Activated naive CD8-positive, alpha-beta T cell treated with anti-CD3 and anti-CD28 coated beads, Interleukin-2, amount 10 ng/mL, durations not matched to agents 7 days and 5 days (primary cell): Measurements from ENCODE around the gene CCDC15. TPM values are rescaled to one million over a fixed set of nuclear protein-coding genes. Genes with fewer than 3 reads are reported as not detected.

Experiments used
- ATAC-seq: fragments of 150-1000 bp; cut with Tn5 transposase; one replicate; pipeline ENCODE4 v1.10.0; 2021; ENCODE audit warnings: low read depth, moderate library complexity
- POLR2A ChIA-PET: fragments of 350-600 bp; sonication (Branson Sonifier 250); formaldehyde crosslinking; loops from one replicate; lab custom pipeline; 2021; ENCODE audit warnings: antibody characterized with exemption; lab: Charles Lee
- DNase-seq: peaks from one replicate; pipeline ENCODE4 v3.0.0; 2021
- H3K27ac Mint-ChIP-seq: one replicate; pipeline ENCODE4 v1.8.0; 2022; ENCODE audit warnings: mild to moderate bottlenecking, mixed read lengths
- H3K27me3 Mint-ChIP-seq: one replicate; pipeline ENCODE4 v1.8.0; 2022; ENCODE audit warnings: mild to moderate bottlenecking, moderate library complexity, mixed read lengths
- H3K36me3 Mint-ChIP-seq: one replicate; pipeline ENCODE4 v1.8.0; 2021; ENCODE audit warnings: mild to moderate bottlenecking, mixed read lengths
- H3K4me1 Mint-ChIP-seq: one replicate; pipeline ENCODE4 v1.8.0; 2021; ENCODE audit warnings: mixed read lengths
- H3K4me3 Mint-ChIP-seq: one replicate; pipeline ENCODE4 v1.8.0; 2022; ENCODE audit warnings: mild to moderate bottlenecking, moderate library complexity, mixed read lengths
- H3K9me3 Mint-ChIP-seq: one replicate; pipeline ENCODE4 v1.8.0; 2021; ENCODE audit warnings: mixed read lengths
- total RNA-seq, 2 experiments: library from RNA; stranded (reverse); gene quantifications; one replicate each; pipeline ENCODE4 v1.2.3, GENCODE V29; 2021

CCDC15 gene
- total RNA-seq, 2 experiments from 2014 or later: 5.9 to 6.6 TPM

DNA sequence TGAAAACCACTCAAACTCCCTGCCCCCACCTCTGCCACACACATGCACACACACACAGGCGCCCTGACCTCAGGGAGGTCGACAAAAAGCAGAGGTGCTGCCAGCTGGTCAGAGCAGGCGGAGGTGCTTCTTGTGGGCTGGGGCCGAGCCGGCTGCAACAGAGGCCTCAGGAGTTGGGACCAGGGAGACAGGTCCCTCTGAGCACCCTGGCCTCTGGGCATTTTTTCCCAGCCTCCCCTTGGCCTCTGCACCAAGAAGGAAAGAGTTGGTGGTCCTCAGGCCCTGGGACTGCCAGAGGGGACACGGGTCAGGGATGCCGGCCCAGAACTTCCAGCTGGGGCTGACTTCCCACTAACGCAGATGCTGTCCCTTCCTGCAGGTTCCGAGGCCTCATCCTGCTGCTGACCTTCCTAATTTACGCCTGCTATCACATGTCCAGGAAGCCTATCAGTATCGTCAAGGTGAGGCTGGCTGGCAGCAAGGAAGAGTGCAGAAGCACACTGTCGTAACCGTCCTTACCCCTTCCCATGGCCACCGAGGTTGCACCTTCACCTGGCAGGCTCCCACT, 122.5 kb downstream of the CCDC15 start:
- Mint-ChIP-seq H3K4me3 (no peak overlapping the region), H3K27me3 (no peaks in the 10 kb centered on the region), H3K4me1 (no peaks in the 10 kb centered on the region), H3K27ac (no peak overlapping the region), H3K9me3 (no peaks in the 10 kb centered on the region), H3K36me3 (no peaks in the 10 kb centered on the region)
- ATAC-seq (no peak), DNase-seq (no peak)
- POLR2A ChIA-PET: no interaction called here

DNA sequence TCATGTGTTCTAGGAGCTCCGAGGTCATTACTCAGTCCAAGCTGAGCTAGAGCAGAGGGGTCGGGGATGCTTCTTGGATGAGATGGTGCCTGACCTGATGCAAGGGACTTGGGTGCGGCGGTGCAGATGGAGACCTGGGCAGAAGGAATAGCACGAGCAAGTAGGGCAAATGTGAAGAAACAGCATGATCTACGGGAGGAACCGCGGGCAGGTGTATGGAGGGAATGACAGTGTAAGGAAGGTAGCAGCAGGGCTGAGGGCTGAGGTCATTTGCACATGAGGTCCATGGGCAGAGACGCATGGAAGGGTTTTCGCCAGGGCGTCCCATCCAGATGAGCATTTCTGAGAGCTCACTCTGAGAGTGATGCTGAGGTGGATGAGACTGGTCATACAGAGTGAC, 124.0 kb downstream of the CCDC15 start:
- Mint-ChIP-seq H3K9me3 (no peaks in the 10 kb centered on the region), H3K27ac (no peak overlapping the region), H3K4me1 (no peaks in the 10 kb centered on the region), H3K4me3 (no peak overlapping the region), H3K27me3 (no peaks in the 10 kb centered on the region), H3K36me3 (no peaks in the 10 kb centered on the region)
- POLR2A ChIA-PET: no interaction called here
- ATAC-seq (no peak), DNase-seq (no peak)

DNA sequence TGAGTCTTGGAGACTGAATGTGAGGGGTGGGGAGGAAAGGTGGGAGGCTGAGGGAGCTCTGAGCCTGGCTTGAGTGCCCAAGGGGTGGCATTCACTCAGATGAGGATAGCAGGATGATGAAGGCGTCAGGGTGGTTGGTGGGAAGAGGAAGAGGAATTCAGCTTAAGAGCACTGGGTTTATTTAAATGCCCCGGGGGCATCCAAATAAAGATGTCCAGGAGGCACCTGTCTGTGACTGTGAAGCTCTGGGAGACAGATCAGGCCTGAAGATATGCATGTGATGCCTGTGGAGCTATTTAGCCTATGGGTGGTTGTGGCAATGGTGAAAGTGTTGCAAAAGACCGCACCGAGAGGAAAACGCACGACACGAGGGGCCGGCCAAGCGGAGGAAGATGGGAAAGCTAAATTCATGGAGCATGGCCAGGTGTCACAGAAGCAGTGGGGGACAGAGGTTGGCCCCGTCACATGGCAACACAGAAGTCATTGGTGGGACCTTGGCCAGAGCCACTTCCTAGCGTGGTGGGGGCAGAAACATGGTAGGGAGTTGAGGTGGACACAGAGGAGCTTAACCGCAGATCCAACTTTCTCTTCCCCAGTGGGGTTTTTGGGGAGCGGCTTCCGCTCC, 124.6 kb downstream of the CCDC15 start:
- DNase-seq (no peak), ATAC-seq (no peak)
- H3K27ac Mint-ChIP-seq: no peak overlapping the region
- no peaks in the 10 kb centered on the region for H3K9me3 Mint-ChIP-seq
- no peaks in the 10 kb centered on the region for H3K4me1 Mint-ChIP-seq
- POLR2A ChIA-PET: no interaction called here
- H3K36me3 Mint-ChIP-seq: no peaks in the 10 kb centered on the region
- no peak overlapping the region for H3K4me3 Mint-ChIP-seq
- no peaks in the 10 kb centered on the region for H3K27me3 Mint-ChIP-seq

DNA sequence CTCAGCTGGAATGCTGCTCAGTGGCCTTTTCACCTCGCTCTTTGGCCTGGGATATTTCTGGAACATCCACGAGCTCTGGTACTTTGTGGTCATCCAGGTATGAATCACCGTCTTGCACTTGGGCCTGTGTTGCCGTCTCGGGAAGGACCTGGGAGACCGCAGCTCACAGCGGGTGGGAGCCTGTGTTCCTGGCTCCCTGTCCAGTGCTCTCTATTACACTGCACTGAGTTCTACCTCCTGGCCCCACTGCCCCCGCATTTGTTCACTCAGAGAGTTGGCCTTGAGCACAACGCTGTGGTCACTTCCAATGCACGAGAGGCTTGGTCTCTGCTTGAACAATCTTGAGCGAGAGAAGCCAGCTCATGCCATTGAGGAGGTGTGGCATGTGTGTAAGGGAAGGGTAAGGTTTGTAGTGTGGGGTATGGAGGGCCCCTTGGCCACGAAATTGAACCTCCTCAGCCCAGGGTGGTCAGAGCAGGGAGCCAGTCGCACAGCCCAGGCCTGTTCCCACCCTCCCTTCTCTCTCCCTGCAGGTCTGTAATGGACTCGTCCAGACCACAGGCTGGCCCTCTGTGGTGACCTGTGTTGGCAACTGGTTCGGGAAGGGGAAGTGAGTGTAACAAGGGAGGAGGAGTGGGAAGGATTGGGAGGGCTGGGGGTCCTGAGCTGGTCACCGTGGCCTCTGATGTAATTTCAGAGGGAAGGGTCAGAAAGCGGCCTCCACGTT, 125.3 kb downstream of the CCDC15 start:
- no peaks in the 10 kb centered on the region for H3K36me3 Mint-ChIP-seq
- no peak for ATAC-seq
- no peak for DNase-seq
- no peak overlapping the region for H3K4me3 Mint-ChIP-seq
- H3K27ac Mint-ChIP-seq: no peak overlapping the region
- no peaks in the 10 kb centered on the region for H3K9me3 Mint-ChIP-seq
- no peaks in the 10 kb centered on the region for H3K4me1 Mint-ChIP-seq
- H3K27me3 Mint-ChIP-seq: no peaks in the 10 kb centered on the region
- POLR2A ChIA-PET: no interaction called here

DNA sequence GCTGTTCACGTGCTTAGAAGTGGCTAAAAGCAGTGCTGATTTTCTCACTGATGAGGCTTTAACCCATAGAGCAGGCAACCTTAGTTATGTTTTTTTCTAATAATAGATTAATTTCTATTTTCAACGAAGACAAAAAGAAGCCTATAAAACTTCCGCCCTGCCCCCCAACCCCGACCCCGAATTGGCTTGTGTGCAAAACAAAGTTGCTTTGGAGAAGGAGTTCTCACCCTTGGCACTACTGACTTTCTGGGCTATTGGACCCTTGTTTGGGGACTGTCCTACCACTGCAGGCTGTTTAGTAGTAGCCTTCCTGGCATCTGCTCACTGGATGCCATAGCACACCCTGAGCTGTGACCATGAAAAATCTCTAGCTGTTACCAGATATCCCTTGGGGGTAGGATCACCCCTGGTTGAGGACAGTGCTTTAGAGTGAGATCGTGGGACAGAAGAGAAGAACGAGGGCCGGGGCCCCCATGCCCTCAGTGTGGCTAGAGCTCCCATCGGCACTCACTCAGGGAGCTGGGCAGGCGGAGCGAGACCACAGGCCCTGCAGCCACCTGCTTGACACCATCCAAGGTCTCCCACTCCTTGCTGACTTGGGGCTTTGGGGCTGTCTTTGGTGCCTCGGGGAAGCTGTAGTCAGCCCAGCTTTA, 126.0 kb downstream of the CCDC15 start:
- no peaks in the 10 kb centered on the region for H3K4me1 Mint-ChIP-seq
- H3K27me3 Mint-ChIP-seq: no peaks in the 10 kb centered on the region
- DNase-seq (no peak), ATAC-seq (no peak)
- POLR2A ChIA-PET: no interaction called here
- no peaks in the 10 kb centered on the region for H3K9me3 Mint-ChIP-seq
- no peak overlapping the region for H3K27ac Mint-ChIP-seq
- no peaks in the 10 kb centered on the region for H3K36me3 Mint-ChIP-seq
- H3K4me3 Mint-ChIP-seq: no peak overlapping the region

DNA sequence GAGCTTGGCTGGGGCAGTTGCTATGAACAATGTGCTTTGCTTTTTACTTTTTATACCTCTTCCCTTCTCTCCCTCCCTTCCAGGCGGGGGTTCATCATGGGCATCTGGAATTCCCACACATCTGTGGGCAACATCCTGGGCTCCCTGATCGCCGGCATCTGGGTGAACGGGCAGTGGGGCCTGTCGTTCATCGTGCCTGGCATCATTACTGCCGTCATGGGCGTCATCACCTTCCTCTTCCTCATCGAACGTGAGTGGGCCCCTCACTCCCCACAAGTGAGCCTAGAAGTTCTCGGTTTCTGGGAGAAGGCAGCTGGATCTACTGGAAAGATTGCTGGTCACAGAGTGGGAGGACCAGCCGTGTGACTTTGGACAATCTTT, 126.5 kb downstream of the CCDC15 start:
- H3K4me3 Mint-ChIP-seq: no peak overlapping the region
- H3K27me3 Mint-ChIP-seq: no peaks in the 10 kb centered on the region
- POLR2A ChIA-PET: no interaction called here
- H3K9me3 Mint-ChIP-seq: no peaks in the 10 kb centered on the region
- H3K36me3 Mint-ChIP-seq: no peaks in the 10 kb centered on the region
- H3K4me1 Mint-ChIP-seq: no peaks in the 10 kb centered on the region
- ATAC-seq (no peak), DNase-seq (no peak)
- H3K27ac Mint-ChIP-seq: no peak overlapping the region

DNA sequence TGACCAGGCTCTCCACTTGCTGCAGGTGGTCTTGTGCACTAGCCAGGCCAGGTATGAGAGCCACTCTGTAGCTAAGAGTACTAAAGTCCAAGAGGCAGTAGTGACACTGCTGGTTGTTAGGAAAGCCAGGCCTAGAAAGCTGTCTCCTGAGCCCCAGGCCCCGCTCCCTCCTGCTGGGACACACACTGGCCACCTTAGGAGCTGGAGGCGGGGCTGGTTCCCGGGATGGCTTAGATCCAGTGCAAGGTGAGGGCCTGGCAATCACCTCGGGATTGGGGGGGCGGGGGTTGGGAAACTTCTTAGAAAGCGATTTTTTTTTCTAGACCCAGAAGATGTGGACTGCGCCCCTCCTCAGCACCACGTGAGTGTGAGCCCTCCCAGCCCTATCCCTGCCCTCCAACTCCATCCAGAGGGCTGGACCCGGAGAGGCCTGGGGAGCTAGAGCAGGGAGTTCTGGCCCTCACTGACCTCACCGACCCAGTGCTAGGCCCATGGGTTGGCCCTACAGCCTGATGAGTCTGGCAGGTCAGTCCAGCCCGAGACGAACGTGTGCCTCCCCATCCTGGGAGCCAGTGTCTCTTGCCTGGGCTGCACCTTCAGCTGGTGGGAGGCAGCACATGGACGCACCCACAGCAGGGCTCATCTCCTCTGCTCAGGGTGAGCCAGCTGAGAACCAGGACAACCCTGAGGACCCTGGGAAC, 127.2 kb downstream of the CCDC15 start:
- Mint-ChIP-seq H3K27me3 (no peaks in the 10 kb centered on the region), H3K36me3 (no peaks in the 10 kb centered on the region), H3K27ac (no peak overlapping the region), H3K4me1 (no peaks in the 10 kb centered on the region), H3K9me3 (no peaks in the 10 kb centered on the region), H3K4me3 (no peak overlapping the region)
- POLR2A ChIA-PET: no interaction called here
- ATAC-seq (no peak), DNase-seq (no peak)

DNA sequence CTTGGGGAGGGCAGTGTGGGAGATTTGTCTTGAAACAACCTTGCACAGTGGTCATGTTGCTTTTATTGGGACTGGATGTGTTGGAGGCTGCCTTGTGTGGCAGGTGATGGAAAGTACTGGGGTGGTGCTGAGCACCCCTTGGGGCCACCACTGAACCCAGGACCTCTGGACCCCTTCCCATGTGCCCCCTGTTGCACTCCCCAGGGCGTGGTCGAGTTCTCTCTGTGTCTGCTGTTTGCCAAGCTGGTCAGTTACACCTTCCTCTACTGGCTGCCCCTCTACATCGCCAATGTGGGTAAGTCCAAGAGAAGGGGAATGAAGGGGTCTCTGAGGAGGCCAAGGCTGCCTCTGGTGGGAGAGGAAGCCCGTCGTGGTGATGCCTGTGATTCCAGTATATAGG, 128.0 kb downstream of the CCDC15 start:
- Mint-ChIP-seq H3K27ac (no peak overlapping the region), H3K36me3 (no peaks in the 10 kb centered on the region), H3K27me3 (no peaks in the 10 kb centered on the region), H3K4me1 (peaks cover 3% of the 10 kb centered on the region), H3K9me3 (no peaks in the 10 kb centered on the region), H3K4me3 (no peak overlapping the region)
- POLR2A ChIA-PET: no interaction called here
- DNase-seq (no peak), ATAC-seq (no peak)

DNA sequence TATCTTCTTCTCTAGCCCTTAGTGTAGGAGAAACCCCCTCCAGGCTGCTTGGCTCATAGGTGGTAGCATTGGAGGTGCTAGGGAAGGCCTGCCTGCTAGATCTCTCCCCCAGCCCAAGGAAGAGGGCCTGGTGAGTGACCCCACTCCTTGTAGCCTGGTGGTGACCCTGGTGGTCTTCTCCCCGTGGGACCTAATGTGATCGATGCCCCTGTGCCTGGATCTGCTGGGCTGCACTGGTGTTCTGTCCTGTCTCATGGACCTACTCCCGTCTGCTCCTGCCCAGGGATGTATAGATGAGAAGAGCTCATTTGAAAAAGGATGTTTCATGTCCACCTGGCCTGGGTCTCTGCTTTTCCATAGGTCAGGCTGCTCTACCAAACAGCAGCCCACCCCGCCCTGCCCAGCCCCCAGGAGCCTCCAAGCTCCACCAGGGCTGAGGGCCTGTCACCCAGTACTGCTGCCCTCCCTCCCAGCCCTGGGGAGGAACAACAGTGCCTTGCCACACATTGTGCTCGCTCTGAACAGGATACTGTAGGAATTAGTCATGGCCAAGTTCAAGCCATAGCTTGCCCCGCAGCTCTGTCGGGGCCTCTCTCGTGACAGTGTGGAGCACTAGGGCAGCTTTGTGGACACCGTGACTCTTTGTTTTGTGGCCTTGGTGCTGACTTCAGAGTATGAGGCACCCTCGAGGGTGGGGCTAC, 128.8 kb downstream of the CCDC15 start:
- peaks cover 3% of the 10 kb centered on the region for H3K4me1 Mint-ChIP-seq
- POLR2A ChIA-PET: no interaction called here
- ATAC-seq (no peak), DNase-seq (no peak)
- H3K36me3 Mint-ChIP-seq: no peaks in the 10 kb centered on the region
- no peaks in the 10 kb centered on the region for H3K9me3 Mint-ChIP-seq
- H3K27ac Mint-ChIP-seq: no peak overlapping the region
- no peaks in the 10 kb centered on the region for H3K27me3 Mint-ChIP-seq
- no peak overlapping the region for H3K4me3 Mint-ChIP-seq

DNA sequence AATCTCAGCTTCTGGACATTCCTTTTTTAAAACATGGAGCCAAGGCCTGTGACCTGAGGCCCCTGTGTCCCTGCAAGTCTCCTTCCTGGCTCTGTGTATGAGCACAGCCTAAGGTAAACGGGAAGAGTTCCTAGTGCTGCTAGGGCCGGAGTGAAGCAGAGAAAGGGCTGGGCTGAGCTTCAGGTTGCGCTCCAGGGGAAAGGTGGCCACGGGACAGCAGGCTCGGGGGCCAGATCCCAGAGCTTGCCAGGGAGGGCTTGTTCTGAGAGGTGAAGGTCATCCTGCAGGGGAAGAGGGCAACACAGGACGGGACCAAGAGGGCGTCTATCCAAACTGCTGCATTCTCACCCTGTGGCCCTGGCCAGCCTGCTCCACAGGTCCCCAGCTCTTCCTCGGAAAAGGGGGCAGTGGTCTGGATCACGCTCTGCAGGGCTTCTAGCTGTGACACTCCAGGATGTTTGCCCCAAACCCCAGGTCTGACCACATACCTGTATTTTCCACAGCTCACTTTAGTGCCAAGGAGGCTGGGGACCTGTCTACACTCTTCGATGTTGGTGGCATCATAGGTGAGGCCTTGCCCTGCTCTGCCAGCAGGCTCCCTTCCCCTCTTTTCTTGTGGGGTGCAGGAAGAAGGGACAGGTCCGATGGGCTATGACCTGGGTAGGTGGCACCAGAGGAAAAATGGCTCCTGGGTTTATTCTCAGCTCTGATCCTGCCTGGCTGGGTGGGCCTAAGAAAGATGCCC, 129.5 kb downstream of the CCDC15 start:
- POLR2A ChIA-PET: no interaction called here
- Mint-ChIP-seq H3K27ac (no peak overlapping the region), H3K9me3 (no peaks in the 10 kb centered on the region), H3K27me3 (no peaks in the 10 kb centered on the region), H3K4me1 (peaks cover 3% of the 10 kb centered on the region), H3K4me3 (no peak overlapping the region), H3K36me3 (no peaks in the 10 kb centered on the region)
- ATAC-seq: no peak
- DNase-seq: no peak

DNA sequence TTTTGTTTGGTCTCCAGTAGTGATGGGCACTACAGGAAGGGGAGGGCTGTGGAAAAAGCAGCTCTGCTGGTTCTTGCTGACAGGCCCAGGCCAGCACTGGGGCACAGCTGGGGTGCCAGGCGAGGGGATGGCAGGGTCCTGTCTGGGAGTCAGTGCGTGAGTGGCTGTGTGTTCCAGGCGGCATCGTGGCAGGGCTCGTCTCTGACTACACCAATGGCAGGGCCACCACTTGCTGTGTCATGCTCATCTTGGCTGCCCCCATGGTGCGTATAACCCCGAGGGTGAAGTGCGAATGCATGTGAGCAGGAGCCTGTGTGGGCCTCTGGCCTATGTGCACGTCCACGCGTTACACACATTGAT, 130.0 kb downstream of the CCDC15 start:
- Mint-ChIP-seq H3K4me3 (no peak overlapping the region), H3K9me3 (no peaks in the 10 kb centered on the region), H3K27me3 (no peaks in the 10 kb centered on the region), H3K27ac (no peak overlapping the region), H3K36me3 (no peaks in the 10 kb centered on the region), H3K4me1 (peaks cover 3% of the 10 kb centered on the region)
- POLR2A ChIA-PET: no interaction called here
- ATAC-seq (no peak), DNase-seq (no peak)

DNA sequence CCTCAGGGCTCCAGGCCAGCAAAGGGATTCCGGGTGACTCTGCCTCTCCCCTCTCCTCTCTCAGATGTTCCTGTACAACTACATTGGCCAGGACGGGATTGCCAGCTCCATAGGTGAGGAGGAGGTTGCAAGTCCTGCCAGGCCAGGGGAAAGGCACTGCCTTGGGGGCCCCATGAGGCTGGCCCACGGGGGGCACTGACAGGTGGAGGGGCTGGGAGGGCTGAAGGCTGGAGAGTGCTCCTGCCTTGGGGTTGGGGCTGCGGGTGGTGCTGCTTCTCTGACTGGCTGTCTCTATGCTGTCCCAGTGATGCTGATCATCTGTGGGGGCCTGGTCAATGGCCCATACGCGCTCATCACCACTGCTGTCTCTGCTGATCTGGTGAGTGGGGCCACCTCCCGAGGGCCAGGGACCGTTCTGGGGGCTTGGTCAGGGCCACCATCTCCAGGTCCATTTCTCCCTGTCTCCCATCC, 130.8 kb downstream of the CCDC15 start:
- ATAC-seq (no peak), DNase-seq (no peak)
- Mint-ChIP-seq H3K4me1 (peaks cover 3% of the 10 kb centered on the region), H3K27ac (no peak overlapping the region), H3K9me3 (no peaks in the 10 kb centered on the region), H3K36me3 (no peaks in the 10 kb centered on the region), H3K4me3 (no peak overlapping the region), H3K27me3 (no peaks in the 10 kb centered on the region)
- POLR2A ChIA-PET: no interaction called here
